Esophagus squamous epithelium (tissue), 4 donors: ENCODE measurements around the gene TMEM179B.

ENCODE experiments used
- CTCF ChIP-seq, 6 experiments: fragments of 450-650 bp in 4 of 6; fragments of 200-600 bp in 2 of 6; sonication (generic) in 2 of 6; IDR thresholded peaks; one replicate each; pipeline ENCODE4 v1.5.1; 2016 to 2019; ENCODE audit warnings: antibody characterized with exemption in 6 of 6, mild to moderate bottlenecking in 4 of 6, moderate library complexity in 4 of 6
- POLR2A ChIP-seq, 4 donors: fragments of 450-650 bp; IDR thresholded peaks; one replicate each; pipeline ENCODE4 v1.6.1; 2017; ENCODE audit warnings: antibody characterized with exemption in 4 of 4, mild to moderate bottlenecking in 4 of 4, moderate library complexity in 3 of 4

DNA sequence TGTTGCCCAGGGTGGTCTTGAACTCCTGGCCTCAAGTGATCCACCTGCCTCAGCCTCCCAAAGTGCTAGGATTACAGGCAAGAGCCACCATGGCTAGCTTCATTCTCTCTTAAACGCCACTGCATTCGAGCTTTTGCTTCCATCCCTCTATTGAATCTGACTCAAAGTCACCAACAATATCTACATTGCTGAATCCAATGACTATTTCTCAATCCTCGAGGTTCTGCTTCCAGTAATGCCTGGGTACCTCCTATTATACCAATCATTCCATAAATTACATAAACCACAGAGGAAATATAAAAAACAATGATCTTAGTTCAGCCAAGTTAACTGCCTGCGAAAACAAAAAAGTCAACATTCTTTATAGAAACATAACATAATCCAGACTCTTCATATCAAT, 29.9 kb downstream of the TMEM179B start:
- no peak for TF ChIP-seq CTCF (IDR thresholded peaks at IDR 0.05)
- TF ChIP-seq POLR2A (IDR thresholded peaks at IDR 0.05): no peak
